GM21390 (cell line): ENCODE data around the gene PPP2R2C.
A peak's percentile ranks its signal among the peaks of the same experiment; 100 is the strongest.

ENCODE experiments used
- ATAC-seq: cut with Tn5 transposase; IDR thresholded peaks from one replicate; pipeline ENCODE4 v1.9.1; 2021; ENCODE audit not compliant: unreplicated experiment

The PPP2R2C gene

DNA sequence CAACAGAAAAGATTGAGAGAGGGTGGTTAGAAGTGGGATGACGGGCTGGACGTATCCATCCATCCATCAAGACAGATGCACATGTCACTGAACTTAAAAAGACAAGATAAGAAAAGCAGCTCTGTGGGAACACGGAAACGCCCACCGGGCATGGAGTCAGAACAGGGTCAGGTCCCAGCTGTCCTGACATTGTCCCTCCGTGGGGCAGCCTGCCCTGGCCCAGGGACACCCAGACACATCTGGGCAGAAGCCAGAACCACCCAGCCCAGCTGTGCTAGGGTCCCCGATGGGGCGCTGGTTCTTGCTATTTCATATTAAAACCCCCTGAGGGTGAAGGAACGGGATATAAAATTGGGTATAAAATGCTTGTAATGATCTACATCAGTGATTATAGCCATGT lies 88.5 kb downstream of the PPP2R2C start:
- no peak for ATAC-seq

GRCh38 chr4:6383009-6383404 lies 89.4 kb downstream of the PPP2R2C start:
- no peak for ATAC-seq

- ATAC-seq = no peak
These were observed 90.8 kb downstream of the PPP2R2C start for GRCh38 chr4:6381571-6382123.

- ATAC-seq = no peak
These were observed 91.5 kb downstream of the PPP2R2C start for GRCh38 chr4:6380746-6381410.

DNA sequence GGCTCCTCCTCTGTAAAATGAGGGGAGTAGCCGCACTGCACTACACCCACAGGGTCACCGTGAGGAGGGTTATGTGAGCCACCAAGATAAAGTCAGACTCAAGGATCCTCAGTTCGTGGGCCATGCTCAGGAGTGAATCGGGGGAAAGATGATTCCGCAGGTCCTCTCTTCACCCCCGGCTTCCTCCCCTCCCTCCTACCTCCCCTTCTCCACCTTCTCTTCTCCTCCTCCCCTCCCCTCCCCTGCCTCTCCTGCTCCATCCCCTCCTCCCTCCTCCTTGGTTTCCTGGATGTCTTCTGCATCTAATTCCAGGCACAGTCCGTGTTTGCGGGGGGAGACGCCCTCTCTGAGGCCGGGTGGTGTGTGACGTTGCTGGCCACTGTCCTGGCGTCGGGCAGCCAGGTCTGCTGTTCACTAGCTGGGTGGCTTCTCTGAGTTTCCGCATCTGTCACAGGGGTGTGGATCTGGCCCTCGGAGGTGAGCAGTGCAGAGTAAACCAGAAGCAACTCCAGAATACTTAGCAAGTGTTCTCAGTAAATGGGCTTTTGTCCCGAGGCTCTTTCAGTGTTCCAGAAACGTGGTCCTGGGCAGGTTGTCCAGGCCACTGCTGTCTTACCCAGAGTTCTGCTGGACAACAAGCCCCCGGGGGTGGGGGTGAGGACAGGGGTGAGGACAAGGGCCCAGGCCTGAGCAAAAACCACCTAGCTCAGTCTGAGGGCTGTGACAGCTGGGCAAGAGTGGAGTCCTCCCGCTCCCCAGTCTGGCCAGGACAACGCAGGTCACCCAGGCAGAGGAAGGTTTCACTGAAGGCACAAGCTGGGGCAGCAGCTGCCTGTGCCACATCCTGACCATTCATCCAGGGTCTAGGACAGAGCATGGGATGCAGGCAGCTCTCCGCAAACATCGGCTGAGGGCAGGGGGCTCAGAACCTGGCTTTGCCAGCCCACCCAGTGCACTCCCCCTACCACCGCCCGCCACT lies 92.4 kb downstream of the PPP2R2C start:
- no peak for ATAC-seq

DNA sequence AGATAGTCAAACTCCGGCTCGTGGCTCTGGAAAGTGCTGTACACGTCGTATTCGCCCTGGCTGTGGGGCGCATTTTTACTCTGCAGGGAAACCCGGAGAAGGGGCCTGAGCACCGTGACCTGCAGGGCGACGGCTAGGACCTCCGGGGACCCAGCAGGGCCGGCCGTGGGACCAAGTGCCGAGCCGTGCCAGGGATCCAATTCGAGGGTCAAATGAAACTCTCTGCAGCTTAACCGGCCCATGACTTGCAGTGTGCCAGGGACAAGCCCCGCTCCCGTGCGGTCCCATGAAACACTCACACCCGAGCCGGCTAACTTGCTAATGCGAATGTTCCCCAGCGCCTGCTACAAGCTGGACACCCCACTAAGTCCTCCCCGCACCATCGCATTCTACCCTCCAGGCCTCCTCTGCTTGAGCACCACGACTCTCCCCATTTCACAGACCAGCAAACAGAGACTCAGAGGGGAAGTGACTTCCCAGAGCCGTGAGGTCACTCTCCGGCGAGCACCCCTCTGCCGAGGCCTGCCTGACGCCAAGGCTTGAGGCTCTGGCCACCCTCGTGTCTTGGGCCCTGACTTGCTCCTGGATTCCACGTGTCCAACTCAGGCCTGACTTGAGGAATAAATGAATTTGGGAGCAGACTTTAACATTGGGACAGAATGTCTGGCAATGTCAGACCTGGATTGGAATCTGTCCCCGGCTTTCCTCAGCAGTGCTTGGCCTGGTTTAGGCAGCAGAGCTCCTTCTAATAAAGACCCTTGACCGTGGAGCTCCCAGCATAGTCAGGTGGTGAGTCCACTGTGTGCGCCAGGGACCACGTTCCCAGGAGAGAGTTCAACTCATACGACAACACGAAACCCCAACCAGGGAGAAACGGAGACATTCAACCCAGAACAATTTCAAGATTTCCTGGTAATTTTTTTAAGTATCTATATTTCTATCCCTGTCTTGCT lies 93.6 kb downstream of the PPP2R2C start:
- no peak for ATAC-seq

DNA sequence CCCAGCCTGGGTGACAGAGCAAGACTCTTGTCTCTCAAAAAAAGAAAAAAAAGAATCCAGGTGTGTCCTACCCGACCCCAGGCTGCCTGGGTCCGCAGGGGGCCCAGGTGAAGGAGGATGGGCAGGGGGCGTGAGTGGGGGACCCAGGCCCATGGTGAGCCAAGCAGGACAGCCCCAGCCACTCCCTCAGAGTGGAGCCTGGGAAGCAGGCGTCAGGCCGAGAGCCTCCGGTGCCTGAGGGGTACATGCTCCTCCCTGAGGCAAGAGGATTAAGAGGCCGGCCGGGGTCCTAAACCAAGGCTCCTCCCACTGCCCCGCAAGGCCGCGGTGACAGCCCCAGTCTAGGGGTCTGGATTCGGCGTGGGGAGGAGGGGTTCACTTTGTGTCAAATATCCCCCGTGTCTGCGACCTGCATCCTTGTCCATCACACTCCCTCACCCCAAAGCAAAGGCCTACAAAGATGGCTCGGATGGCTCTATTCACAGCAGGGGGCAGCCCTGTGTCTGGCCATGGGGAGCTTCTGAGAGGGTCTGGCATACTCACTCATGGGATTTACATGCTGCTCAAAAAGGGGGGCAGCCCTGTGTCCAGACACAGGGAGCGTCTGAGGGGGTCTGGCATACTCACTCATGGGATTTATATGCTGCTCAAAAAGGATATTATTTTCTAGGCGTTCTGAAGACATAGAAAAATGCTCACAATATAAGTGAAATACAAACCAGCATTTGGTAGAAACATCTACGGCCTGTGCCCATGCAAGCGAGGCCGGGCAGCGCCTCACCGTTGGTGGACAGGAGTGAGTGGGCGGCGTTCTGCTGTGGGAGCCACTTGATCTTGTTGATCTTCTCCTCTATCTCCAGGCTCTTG lies 94.6 kb downstream of the PPP2R2C start:
- ATAC-seq = no peak

DNA sequence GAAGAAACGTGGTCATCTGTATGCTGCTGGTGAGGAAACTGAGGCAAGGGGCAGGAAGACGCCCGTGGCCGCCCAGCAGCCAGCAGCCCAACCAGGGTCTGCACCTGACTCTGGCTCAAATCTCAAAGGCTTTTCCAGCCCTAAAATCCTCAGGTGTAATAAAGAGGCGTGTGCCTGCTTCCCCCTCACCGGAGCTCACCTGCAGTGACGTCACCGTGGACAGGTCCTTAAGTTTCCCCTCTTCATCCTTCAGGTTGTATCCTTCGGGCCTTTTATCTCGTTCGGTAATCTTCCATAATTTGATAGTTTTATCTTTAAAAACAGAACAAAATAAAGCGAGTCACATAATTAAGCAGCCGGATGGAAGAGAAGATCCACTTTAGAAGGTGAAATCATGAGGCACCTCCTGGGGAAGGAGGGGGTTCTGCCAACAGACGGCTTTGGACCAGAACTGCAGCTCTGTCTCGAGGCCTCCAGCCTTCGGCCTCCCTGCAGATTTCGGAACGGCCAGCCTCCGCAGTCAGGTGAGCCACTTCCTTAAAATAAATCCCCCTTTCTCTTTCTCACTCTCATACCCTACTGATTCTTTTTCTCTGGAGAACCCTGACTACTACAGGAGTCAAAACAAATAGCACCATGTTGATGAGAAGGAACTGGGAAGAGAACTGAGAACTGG lies 96.7 kb downstream of the PPP2R2C start:
- no peak for ATAC-seq

DNA sequence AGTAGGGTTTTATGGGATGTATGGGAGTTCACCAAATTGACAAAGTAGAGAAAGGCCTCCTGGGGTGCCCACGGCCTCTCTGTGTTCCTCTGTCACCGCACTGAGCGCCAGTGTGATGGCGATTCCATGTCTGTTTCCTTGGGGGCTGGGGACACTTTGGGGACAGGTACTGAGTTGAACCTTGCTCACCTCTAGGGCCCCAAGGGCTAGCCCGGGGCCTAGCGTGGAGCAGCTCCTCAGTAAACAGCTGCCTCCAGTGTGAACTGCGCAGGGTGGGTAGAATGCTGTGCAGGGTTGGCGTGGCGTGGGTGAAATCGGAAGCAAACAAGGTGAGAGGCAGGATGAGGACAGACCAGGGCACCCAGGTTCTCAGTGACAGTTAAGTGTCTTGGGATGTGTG lies 97.8 kb downstream of the PPP2R2C start:
- ATAC-seq = no peak

- ATAC-seq = no peak
These were observed 98.6 kb downstream of the PPP2R2C start for GRCh38 chr4:6373541-6374410.

DNA sequence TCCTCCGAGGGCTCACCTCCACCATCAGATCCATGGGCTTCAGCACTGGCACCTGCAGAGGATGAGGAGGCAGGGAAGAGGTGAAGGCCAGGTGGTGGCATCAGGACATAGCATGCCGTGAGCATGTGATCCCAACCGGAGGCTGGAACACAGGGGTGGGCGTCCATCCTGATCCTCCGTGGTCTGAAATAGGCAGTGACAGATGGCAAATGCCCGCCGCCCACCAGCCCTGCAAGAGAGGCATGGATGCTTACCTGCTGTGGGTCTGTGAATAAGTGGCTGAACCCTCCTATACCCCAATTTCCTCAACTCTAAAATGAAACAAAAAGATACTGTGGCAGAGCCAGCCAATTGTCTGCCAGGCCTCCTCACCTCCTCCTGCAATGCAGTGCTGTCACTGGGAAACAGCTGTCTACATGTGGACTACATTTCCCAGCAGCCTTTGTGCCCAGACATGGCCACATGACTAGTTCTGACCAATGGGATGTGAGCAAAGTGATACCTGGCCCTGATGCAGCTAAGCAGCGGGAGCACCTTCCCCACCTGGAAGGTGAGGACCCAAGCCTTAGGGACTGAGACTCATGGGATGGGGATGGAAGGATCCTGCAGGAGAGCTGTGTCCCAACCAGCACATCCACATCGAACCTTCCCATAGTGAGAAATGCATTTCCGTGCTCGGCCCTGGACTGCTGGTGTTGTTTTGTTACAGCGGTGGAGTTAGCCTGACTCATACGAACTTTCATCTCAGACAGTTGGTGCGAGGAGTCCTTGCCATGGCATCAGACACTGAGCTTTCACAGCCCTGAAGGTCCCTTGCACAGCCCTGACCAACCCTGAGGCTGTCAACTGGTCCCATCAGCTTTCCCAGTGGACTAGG lies 99.5 kb downstream of the PPP2R2C start:
- ATAC-seq = peak; percentile 53

GRCh38 chr4:6371812-6372211 lies 100.6 kb downstream of the PPP2R2C start:
- no peak for ATAC-seq

DNA sequence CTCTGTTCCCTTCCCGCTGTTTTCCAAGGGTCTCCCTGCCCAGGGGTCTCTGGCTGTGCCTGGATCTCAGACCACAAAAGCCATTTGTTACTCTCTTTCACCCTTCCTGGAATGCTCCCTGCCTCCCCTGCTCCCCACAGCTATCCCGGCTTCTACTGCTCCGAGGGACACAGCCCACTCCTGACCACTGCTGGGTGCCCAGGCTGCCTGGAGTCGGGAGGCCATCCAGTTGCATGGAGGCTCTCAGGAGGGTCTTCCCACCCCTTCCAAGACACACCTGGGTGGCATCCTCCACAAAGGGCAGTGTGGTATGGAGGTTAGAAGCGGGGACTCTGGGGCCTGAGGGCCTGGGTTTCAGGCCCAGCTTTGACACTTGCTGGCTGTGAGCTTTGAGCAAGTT lies 101.1 kb downstream of the PPP2R2C start:
- no peak for ATAC-seq

DNA sequence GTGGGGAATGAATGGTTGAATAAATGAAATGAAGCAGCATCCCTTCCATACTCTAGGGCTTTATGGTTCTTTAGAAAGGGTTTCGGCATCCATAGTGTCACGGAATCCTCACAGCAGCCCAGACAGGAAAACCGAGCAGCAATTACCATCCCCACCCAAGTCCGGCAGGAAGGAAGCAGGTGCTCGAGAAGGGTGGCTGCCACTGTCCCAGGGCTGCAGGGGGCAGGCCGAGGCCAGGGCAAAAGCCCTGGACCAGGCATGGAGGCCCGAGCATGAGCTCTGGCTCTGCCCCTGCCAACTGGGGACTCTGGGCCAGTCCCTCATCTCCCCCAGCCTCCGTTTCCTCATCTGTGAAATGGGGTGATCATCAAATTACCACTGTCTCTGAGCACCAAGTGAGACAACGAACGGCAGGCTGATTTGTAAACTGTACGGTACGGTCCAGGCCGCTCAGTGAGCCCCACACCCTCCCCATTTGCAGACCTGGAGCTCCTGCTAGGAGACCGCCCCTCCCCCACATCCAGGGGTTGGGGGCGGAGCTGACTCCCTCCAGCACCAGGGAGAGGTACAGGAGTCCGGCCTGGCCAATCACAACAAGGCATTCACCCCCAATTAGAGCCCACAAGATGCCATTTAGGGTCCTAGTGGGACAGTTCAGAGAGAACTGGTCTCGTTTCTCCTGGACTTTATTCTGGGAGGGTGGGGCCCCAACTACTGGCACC lies 102.3 kb downstream of the PPP2R2C start:
- no peak for ATAC-seq

- no peak for ATAC-seq
These were observed 102.9 kb downstream of the PPP2R2C start for GRCh38 chr4:6369511-6369910.

DNA sequence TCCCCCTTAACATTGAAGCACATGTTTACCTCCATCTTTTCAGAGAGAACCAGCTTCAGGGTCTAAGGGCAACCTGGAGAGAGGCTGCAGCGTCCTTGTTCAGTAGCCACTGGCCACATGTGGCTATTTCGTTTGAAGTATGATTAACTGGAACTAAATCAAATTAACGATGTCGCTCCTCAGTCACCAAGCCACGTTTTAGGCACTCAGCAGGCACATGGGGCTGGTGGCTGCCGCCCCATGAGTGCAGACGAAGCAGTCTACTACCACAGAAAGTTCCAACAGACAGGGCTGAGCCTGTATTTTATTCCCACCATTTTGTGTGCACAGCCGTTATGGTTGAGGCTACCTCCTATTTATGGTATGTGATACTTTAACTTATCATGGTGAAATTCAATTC lies 103.4 kb downstream of the PPP2R2C start:
- no peak for ATAC-seq

DNA sequence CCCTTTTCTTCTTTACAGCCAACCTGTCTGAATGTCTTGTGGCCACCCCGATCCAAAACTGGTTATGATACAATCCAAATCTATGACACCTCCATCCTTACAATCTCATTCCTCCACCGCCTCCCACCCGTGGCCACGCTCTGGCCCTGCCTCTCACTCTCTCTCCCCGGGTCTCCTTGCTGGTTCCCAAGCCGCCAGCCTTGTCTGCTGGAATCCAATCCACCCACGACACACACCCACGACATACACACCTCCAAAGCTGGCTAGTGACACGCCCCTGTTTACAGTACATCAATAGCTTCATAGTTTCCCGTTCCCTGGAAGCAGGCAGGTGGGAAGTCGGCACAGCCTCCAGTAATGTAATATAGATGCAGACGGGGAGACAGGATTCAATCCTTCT lies 103.8 kb downstream of the PPP2R2C start:
- ATAC-seq = no peak
